ENCODE measurements around the gene KIFC3. TPM values are rescaled to one million over a fixed set of nuclear protein-coding genes. Genes with fewer than 3 reads are reported as not detected.
A peak's percentile ranks its signal among the peaks of the same experiment; 100 is the strongest.

KIFC3 gene
- total RNA-seq, 2 donors from 2014 or later: 40.6 to 59.5 TPM

DNA sequence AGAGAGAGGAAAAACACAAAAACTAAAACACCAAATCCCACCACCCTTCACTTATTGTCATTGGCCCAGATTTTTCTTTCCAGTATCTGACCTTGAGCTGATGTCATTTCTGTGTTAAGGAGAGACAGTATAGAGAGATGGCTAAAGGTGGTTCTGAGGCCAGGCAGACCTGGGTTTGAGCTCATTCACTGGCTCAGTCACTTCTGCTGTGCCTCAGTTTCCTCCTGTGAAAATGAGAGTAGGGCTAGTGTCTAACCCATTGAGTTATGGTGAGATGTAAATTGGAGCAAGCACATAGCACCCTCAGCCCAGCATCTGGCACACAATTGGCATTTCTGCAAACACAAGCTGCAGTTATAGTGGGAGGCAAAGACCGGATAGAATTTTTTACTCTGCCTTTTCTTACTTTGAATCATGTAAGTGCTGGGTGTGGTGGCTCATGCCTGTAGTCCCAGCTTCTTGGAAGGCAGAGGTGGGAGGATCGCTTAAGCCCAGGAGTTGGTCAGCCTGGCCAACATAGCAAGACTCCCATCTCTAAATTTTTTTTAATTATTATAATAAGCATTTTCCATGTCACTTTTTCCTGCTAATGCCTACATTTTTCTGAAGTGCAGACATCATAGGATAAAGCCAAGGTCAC is 6.4 kb upstream of the KIFC3 start:
- no peaks in the 10 kb centered on the region for H3K36me3 ChIP-seq
- H3K27me3 ChIP-seq: no peaks in the 10 kb centered on the region
- no peak for DNase-seq (ENCODE audit: low spot score)
- H3K4me3 ChIP-seq: peak overlapping the region in 1 of 2 donors; percentile 17
- H3K9me3 ChIP-seq: no peaks in the 10 kb centered on the region
- TF ChIP-seq, protein P1, sequence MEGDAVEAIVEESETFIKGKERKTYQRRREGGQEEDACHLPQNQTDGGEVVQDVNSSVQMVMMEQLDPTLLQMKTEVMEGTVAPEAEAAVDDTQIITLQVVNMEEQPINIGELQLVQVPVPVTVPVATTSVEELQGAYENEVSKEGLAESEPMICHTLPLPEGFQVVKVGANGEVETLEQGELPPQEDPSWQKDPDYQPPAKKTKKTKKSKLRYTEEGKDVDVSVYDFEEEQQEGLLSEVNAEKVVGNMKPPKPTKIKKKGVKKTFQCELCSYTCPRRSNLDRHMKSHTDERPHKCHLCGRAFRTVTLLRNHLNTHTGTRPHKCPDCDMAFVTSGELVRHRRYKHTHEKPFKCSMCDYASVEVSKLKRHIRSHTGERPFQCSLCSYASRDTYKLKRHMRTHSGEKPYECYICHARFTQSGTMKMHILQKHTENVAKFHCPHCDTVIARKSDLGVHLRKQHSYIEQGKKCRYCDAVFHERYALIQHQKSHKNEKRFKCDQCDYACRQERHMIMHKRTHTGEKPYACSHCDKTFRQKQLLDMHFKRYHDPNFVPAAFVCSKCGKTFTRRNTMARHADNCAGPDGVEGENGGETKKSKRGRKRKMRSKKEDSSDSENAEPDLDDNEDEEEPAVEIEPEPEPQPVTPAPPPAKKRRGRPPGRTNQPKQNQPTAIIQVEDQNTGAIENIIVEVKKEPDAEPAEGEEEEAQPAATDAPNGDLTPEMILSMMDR (IDR thresholded peaks at IDR 0.05): no peak
- no peak overlapping the region for H3K27ac ChIP-seq
- peaks cover 0 to 38% of the 10 kb centered on the region in 2 donors for H3K4me1 ChIP-seq

DNA sequence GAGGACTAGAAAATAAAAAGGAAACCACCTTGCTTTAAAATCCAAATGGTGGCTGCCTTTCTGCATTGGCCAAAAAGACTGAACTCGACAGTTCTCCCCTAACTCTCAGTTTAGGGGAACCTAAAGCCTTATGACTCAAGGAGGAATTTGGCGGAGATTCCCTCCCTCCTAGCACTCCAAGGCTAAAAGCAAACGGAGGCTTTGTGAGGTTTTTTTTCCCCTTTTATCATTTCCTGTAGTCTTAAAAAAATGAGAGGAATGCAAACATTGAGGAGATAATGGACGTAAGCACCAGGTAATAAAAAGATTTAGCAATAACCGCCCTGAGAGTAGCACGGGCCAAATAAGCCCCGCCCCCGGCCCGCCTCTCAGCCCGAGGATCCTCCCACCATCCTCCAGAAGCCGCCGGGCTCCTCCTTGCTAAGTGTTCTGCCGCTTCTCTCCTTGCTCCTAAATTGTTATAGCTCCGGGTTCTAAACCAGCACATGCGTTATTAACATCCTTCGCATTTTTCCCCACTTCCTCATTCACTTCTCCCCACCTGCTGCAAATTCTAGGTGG is 5.8 kb upstream of the KIFC3 start:
- DNase-seq (ENCODE audit: low spot score): peak; percentile 84
- Histone ChIP-seq H3K9me3 (no peaks in the 10 kb centered on the region), H3K27me3 (no peaks in the 10 kb centered on the region), H3K27ac (no peak overlapping the region), H3K4me1 (peaks cover 0 to 45% of the 10 kb centered on the region in 2 donors), H3K36me3 (no peaks in the 10 kb centered on the region), H3K4me3 (peak overlapping the region; percentile 2 to 17)
- TF ChIP-seq, protein P1 (IDR thresholded peaks at IDR 0.05): no peak

DNA sequence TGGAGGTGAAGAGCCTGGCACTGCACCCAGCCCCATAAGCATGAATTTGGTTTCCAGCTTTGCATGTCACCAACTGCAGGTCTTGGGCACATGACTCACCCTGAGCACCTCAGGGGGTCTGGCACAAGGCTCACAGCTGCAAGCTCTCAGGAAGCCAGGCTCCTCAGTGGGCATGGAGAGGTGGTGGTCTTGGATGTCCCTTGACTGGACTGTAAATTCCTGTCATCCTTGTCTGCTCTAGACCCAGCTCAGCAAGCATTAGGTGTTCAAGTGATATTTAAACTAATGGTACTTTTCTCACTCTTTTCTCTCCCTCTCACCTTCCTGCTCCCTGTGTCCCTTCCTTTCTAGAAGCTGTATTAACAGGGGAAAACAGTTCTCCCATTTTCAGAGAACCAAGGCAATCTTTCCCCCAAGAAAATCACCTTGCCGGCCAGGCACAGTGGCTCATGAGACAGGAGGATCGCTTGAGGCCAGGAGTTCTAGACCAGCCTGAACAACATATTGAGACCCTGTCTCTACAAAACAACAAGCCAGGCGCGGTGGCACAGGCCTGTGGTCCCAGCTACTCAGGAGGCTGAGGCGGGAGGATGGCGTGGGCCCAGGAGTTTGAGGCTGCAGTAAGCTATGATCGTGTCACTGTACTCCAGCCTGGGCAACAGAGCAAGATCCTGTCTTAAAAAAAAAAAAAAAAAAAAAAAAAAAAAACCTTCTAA is 5.1 kb upstream of the KIFC3 start:
- TF ChIP-seq, protein P1 (IDR thresholded peaks at IDR 0.05): no peak
- Histone ChIP-seq H3K27me3 (no peaks in the 10 kb centered on the region), H3K4me1 (peaks cover 0 to 51% of the 10 kb centered on the region in 2 donors), H3K36me3 (no peaks in the 10 kb centered on the region), H3K4me3 (no peak overlapping the region), H3K27ac (no peak overlapping the region), H3K9me3 (no peaks in the 10 kb centered on the region)
- no peak for DNase-seq (ENCODE audit: low spot score)

DNA sequence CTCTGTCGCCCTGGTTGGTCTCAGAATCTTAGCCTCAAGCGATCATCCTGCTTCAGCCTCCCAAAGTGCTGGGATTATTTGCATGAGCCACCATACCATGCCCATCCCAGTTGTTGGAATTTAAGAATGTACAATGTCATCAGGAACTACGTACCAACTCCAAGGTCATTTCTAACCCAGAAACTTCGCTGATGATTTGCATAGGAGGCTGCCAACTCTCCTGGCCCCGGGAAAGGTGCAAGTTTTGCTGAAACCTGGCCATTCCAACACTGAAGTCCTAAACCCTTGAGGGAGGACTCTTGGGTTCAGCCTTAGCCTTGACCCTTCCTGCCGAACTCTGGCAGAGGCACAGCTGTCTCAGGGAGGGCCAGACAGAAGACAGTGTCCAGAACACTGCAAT is 2.9 kb upstream of the KIFC3 start:
- no peaks in the 10 kb centered on the region for H3K9me3 ChIP-seq
- no peak overlapping the region for H3K27ac ChIP-seq
- H3K4me1 ChIP-seq: peaks cover 0 to 61% of the 10 kb centered on the region in 2 donors
- no peak for DNase-seq (ENCODE audit: low spot score)
- no peak overlapping the region for H3K4me3 ChIP-seq
- H3K36me3 ChIP-seq: no peaks in the 10 kb centered on the region
- H3K27me3 ChIP-seq: no peaks in the 10 kb centered on the region
- TF ChIP-seq, protein P1 (IDR thresholded peaks at IDR 0.05): no peak

DNA sequence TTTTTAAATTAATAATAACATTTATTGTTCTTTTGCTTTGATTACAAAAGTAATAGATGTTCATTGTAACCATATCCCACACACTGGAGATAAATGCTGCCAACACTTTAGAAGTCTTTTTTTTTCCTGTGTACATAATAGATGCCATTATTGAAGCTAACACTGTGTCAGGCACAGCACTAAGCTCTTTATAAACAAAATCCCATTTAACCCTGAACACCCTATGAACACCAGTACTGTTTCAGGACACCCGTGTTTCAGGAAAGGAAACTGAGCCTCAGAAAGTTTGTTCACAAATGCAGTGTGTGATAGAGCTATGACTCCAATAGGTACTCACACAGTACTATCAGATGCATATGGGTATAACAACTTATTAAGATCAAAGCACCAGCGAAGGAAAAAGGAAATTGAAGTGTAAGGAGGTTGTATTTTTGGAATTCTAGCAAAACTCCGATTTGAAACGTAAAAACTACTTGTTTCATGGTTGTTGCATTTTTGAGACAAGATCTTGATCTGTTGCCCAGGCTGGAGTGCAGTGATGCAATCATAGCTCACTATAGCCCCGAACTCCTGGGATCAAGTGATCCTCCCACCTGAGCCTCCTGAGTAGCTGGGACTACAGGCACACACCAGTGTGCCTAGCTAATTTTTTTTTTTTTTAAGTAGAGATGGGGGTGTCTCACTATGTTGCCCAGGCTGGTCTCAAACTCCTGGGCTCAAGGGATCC is 2.0 kb upstream of the KIFC3 start:
- H3K9me3 ChIP-seq: no peaks in the 10 kb centered on the region
- H3K27ac ChIP-seq: peak overlapping the region; percentile 89 to 96
- DNase-seq (ENCODE audit: low spot score): no peak
- H3K36me3 ChIP-seq: no peaks in the 10 kb centered on the region
- H3K4me3 ChIP-seq: no peak overlapping the region
- H3K4me1 ChIP-seq: peaks cover 0 to 62% of the 10 kb centered on the region in 2 donors
- TF ChIP-seq, protein P1 (IDR thresholded peaks at IDR 0.05): no peak
- H3K27me3 ChIP-seq: no peaks in the 10 kb centered on the region
